ENCODE measurements around the gene NOTO. TPM values are rescaled to one million over a fixed set of nuclear protein-coding genes. Genes with fewer than 3 reads are reported as not detected.
A peak's percentile ranks its signal among the peaks of the same experiment; 100 is the strongest.

NOTO gene
- polyA plus RNA-seq, 3 donors from 2014 or later: not detected

- Mint-ChIP-seq H3K4me3 (no peak overlapping the region), H3K27me3 (ENCODE audit: low read depth in 3 of 3) (peaks cover 0 to 1% (median under 1%) of the 10 kb centered on the region in 3 donors), H3K9me3 (no peaks in the 10 kb centered on the region), H3K27ac (no peak overlapping the region), H3K36me3 (no peaks in the 10 kb centered on the region), H3K4me1 (peaks cover 28 to 36% of the 10 kb centered on the region in 2 donors)
- no peak for DNase-seq
Measured at GRCh38 chr2:73212098-73212447, 9.7 kb downstream of the NOTO start.

GRCh38 chr2:73212448-73213176 is 10.2 kb downstream of the NOTO start:
- Mint-ChIP-seq H3K27ac (peak overlapping the region in 1 of 6 donors; percentile 42), H3K9me3 (no peaks in the 10 kb centered on the region), H3K36me3 (no peaks in the 10 kb centered on the region), H3K27me3 (ENCODE audit: low read depth in 3 of 3) (peaks cover 0 to 1% (median 0%) of the 10 kb centered on the region in 3 donors), H3K4me1 (peaks cover 28 to 36% of the 10 kb centered on the region in 2 donors), H3K4me3 (peak overlapping the region in 4 of 5 donors; percentile 39 to 96 (median 62))
- peak; percentile 52 to 60 (median 59) for DNase-seq

GRCh38 chr2:73214120-73215035 is 12.0 kb downstream of the NOTO start, which contains the start of gene SMYD5:
TSS of gene SMYD5 (plus strand) at chr2:73214245. CDS start at chr2:73214267, 22 bp downstream.
- no peaks in the 10 kb centered on the region for H3K36me3 Mint-ChIP-seq
- peak within 1 kb of the TSS; percentile 88 to 96 (median 94) for H3K4me3 Mint-ChIP-seq
- H3K9me3 Mint-ChIP-seq: no peaks in the 10 kb centered on the region
- peaks cover 28 to 36% of the 10 kb centered on the region in 2 donors for H3K4me1 Mint-ChIP-seq
- peak; percentile 82 to 86 (median 84) for DNase-seq
- peak within 1 kb of the TSS; percentile 40 to 94 (median 88) for H3K27ac Mint-ChIP-seq
- peaks cover 0 to 1% (median 0%) of the 10 kb centered on the region in 3 donors for H3K27me3 Mint-ChIP-seq (ENCODE audit: low read depth in 3 of 3)

- peak overlapping the region; percentile 88 to 96 (median 94) for H3K4me3 Mint-ChIP-seq
- no peaks in the 10 kb centered on the region for H3K27me3 Mint-ChIP-seq (ENCODE audit: low read depth in 3 of 3)
- H3K36me3 Mint-ChIP-seq: no peaks in the 10 kb centered on the region
- H3K4me1 Mint-ChIP-seq: peaks cover 28 to 36% of the 10 kb centered on the region in 2 donors
- no peaks in the 10 kb centered on the region for H3K9me3 Mint-ChIP-seq
- H3K27ac Mint-ChIP-seq: peak overlapping the region; percentile 2 to 84 (median 30)
- no peak for DNase-seq
Measured at GRCh38 chr2:73215254-73215653, 12.9 kb downstream of the NOTO start.

GRCh38 chr2:73217160-73217559 is 14.8 kb downstream of the NOTO start:
- no peaks in the 10 kb centered on the region for H3K27me3 Mint-ChIP-seq (ENCODE audit: low read depth in 3 of 3)
- H3K27ac Mint-ChIP-seq: no peak overlapping the region
- peaks cover 7 to 17% (median 10%) of the 10 kb centered on the region in 3 donors for H3K36me3 Mint-ChIP-seq
- DNase-seq: no peak
- peaks cover 28 to 36% of the 10 kb centered on the region in 2 donors for H3K4me1 Mint-ChIP-seq
- no peak overlapping the region for H3K4me3 Mint-ChIP-seq
- H3K9me3 Mint-ChIP-seq: no peaks in the 10 kb centered on the region

- H3K27me3 Mint-ChIP-seq (ENCODE audit: low read depth in 3 of 3): no peaks in the 10 kb centered on the region
Measured at GRCh38 chr2:73217826-73218225, 15.5 kb downstream of the NOTO start.

GRCh38 chr2:73218298-73218697 is 15.9 kb downstream of the NOTO start:
- H3K4me1 Mint-ChIP-seq: peaks cover 22 to 26% of the 10 kb centered on the region in 2 donors
- no peak overlapping the region for H3K27ac Mint-ChIP-seq
- H3K27me3 Mint-ChIP-seq (ENCODE audit: low read depth in 3 of 3): no peaks in the 10 kb centered on the region
- no peak overlapping the region for H3K4me3 Mint-ChIP-seq
- H3K9me3 Mint-ChIP-seq: no peaks in the 10 kb centered on the region
- DNase-seq: no peak
- peaks cover 10 to 20% (median 11%) of the 10 kb centered on the region in 3 donors for H3K36me3 Mint-ChIP-seq

More at GRCh38 chr2:73217826-73218225, 15.5 kb downstream of the NOTO start:
- Mint-ChIP-seq H3K9me3 (no peaks in the 10 kb centered on the region), H3K4me1 (peaks cover 25 to 31% of the 10 kb centered on the region in 2 donors), H3K4me3 (no peak overlapping the region), H3K27ac (no peak overlapping the region), H3K36me3 (peaks cover 10 to 20% (median 11%) of the 10 kb centered on the region in 3 donors)
- no peak for DNase-seq

GRCh38 chr2:73223821-73224220 is 21.4 kb downstream of the NOTO start:
- Mint-ChIP-seq H3K27ac (peak overlapping the region in 1 of 6 donors; percentile 57), H3K36me3 (peaks cover 10 to 20% (median 14%) of the 10 kb centered on the region in 3 donors), H3K4me1 (no peaks in the 10 kb centered on the region), H3K4me3 (no peak overlapping the region), H3K27me3 (ENCODE audit: low read depth in 3 of 3) (no peaks in the 10 kb centered on the region), H3K9me3 (no peaks in the 10 kb centered on the region)
- no peak for DNase-seq

GRCh38 chr2:73225513-73226360 is 23.4 kb downstream of the NOTO start:
- Mint-ChIP-seq H3K4me3 (no peak overlapping the region), H3K4me1 (no peaks in the 10 kb centered on the region), H3K9me3 (no peaks in the 10 kb centered on the region), H3K27me3 (ENCODE audit: low read depth in 3 of 3) (no peaks in the 10 kb centered on the region), H3K27ac (no peak overlapping the region), H3K36me3 (peaks cover 9 to 17% (median 14%) of the 10 kb centered on the region in 3 donors)
- no peak for DNase-seq

GRCh38 chr2:73227086-73227485 is 24.7 kb downstream of the NOTO start:
- no peaks in the 10 kb centered on the region for H3K27me3 Mint-ChIP-seq (ENCODE audit: low read depth in 3 of 3)
- no peak overlapping the region for H3K27ac Mint-ChIP-seq
- no peaks in the 10 kb centered on the region for H3K4me1 Mint-ChIP-seq
- no peaks in the 10 kb centered on the region for H3K9me3 Mint-ChIP-seq
- no peak for DNase-seq
- no peak overlapping the region for H3K4me3 Mint-ChIP-seq
- H3K36me3 Mint-ChIP-seq: peaks cover 0 to 8% (median 4%) of the 10 kb centered on the region in 3 donors

GRCh38 chr2:73228631-73229030 is 26.3 kb downstream of the NOTO start:
- no peak overlapping the region for H3K27ac Mint-ChIP-seq
- no peaks in the 10 kb centered on the region for H3K9me3 Mint-ChIP-seq
- H3K27me3 Mint-ChIP-seq (ENCODE audit: low read depth in 3 of 3): peaks cover 3 to 8% (median 6%) of the 10 kb centered on the region in 3 donors

GRCh38 chr2:73232403-73233153 is 30.2 kb downstream of the NOTO start:
- DNase-seq: no peak
- H3K27ac Mint-ChIP-seq: peak overlapping the region; percentile 55 to 97 (median 93)
- peak overlapping the region; percentile 94 to 99 (median 96) for H3K4me3 Mint-ChIP-seq
- no peaks in the 10 kb centered on the region for H3K9me3 Mint-ChIP-seq
- peaks cover 37 to 38% of the 10 kb centered on the region in 2 donors for H3K4me1 Mint-ChIP-seq
- H3K27me3 Mint-ChIP-seq (ENCODE audit: low read depth in 3 of 3): peaks cover 8 to 10% (median 8%) of the 10 kb centered on the region in 3 donors
- H3K36me3 Mint-ChIP-seq: no peaks in the 10 kb centered on the region

More at GRCh38 chr2:73228631-73229030, 26.3 kb downstream of the NOTO start:
- Mint-ChIP-seq H3K4me1 (peaks cover 6 to 7% of the 10 kb centered on the region in 2 donors), H3K4me3 (no peak overlapping the region), H3K36me3 (peaks cover 0 to 2% (median 0%) of the 10 kb centered on the region in 3 donors)
- DNase-seq: no peak
